Keratinocyte (primary cell): Measurements from ENCODE around the gene CD63. TPM values are rescaled to one million over a fixed set of nuclear protein-coding genes. Genes with fewer than 3 reads are reported as not detected.

ENCODE experiments used
- DNase-seq: peaks from one replicate; pipeline ENCODE4 v3.0.0-alpha.2; 2011; ENCODE audit warnings: low read depth, missing footprints, low spot score
- FAIRE-seq: peaks from 2 replicates; lab custom pipeline; 2011; peaks lifted over from hg19 to GRCh38; lab: Jason Lieb, UNC
- H2AFZ ChIP-seq: 2 replicates; pipeline ENCODE4 v1.6.0; 2012; ENCODE audit warnings: low read length, control low read depth, inconsistent platforms; ENCODE audit not compliant: control insufficient read depth
- H3K27ac ChIP-seq: 2 replicates; pipeline ENCODE4 v1.5.1; 2011; ENCODE audit warnings: low read length; ENCODE audit not compliant: control insufficient read depth, insufficient read depth
- H3K27me3 ChIP-seq: 3 replicates; pipeline ENCODE4 v1.6.0; 2011; ENCODE audit warnings: low read length; ENCODE audit not compliant: control insufficient read depth, insufficient read depth; ENCODE audit errors: extremely low read depth
- H3K36me3 ChIP-seq, 2 experiments: 2 replicates in 1 of 2; 3 replicates in 1 of 2; pipeline ENCODE4 v1.5.1; 2011; ENCODE audit warnings: low read length in 2 of 2, mild to moderate bottlenecking in 1 of 2; ENCODE audit not compliant: control insufficient read depth in 2 of 2, insufficient read depth in 2 of 2; ENCODE audit errors: extremely low read depth in 1 of 2
- H3K4me1 ChIP-seq: 3 replicates; pipeline ENCODE4 v1.5.1; 2011; ENCODE audit warnings: low read length; ENCODE audit not compliant: control insufficient read depth, insufficient read depth; ENCODE audit errors: extremely low read depth
- H3K4me2 ChIP-seq: 3 replicates; pipeline ENCODE4 v1.6.0; 2011; ENCODE audit warnings: low read depth, low read length; ENCODE audit not compliant: control insufficient read depth, insufficient read depth; ENCODE audit errors: extremely low read depth
- H3K4me3 ChIP-seq, 3 experiments: fragments of 200-600 bp in 1 of 3; sonication (generic) in 1 of 3; 2 replicates in 2 of 3; 3 replicates in 1 of 3; pipeline ENCODE4 v1.5.1; 2011 to 2016; ENCODE audit warnings: low read length in 3 of 3, mild to moderate bottlenecking in 3 of 3, control low read depth in 2 of 3, inconsistent platforms in 1 of 3, low read depth in 1 of 3, mixed read lengths in 1 of 3, mixed run types in 1 of 3, moderate library complexity in 1 of 3; ENCODE audit not compliant: control insufficient read depth in 2 of 3, insufficient read depth in 2 of 3; ENCODE audit errors: extremely low read depth in 1 of 3
- H3K79me2 ChIP-seq: 2 replicates; pipeline ENCODE4 v1.6.0; 2012; ENCODE audit warnings: low read length; ENCODE audit not compliant: control insufficient read depth, insufficient read depth
- H3K9ac ChIP-seq: 3 replicates; pipeline ENCODE4 v1.6.0; 2011; ENCODE audit warnings: low read length; ENCODE audit not compliant: control insufficient read depth, insufficient read depth; ENCODE audit errors: extremely low read depth
- H3K9me1 ChIP-seq: 3 replicates; pipeline ENCODE4 v1.6.0; 2011; ENCODE audit warnings: low read length; ENCODE audit not compliant: control insufficient read depth, insufficient read depth; ENCODE audit errors: extremely low read depth
- H3K9me3 ChIP-seq: 2 replicates; pipeline ENCODE4 v1.5.1; 2012; ENCODE audit warnings: low read depth, low read length; ENCODE audit not compliant: control insufficient read depth
- H4K20me1 ChIP-seq: 3 replicates; pipeline ENCODE4 v1.6.0; 2011; ENCODE audit warnings: low read length; ENCODE audit not compliant: control insufficient read depth, insufficient read depth; ENCODE audit errors: extremely low read depth
- CTCF ChIP-seq, 3 experiments: IDR thresholded peaks in 1 of 3; conservative IDR thresholded peaks in 1 of 3; optimal IDR thresholded peaks in 1 of 3; 2 replicates in 2 of 3; 3 replicates in 1 of 3; pipeline versions ENCODE3 to v1.5.1; 2011; ENCODE audit warnings: low read length in 3 of 3, mild to moderate bottlenecking in 3 of 3, moderate library complexity in 2 of 3, control low read depth in 1 of 3, inconsistent platforms in 1 of 3; ENCODE audit not compliant: insufficient read depth in 2 of 3; ENCODE audit errors: extremely low read depth in 1 of 3
- EZH2 ChIP-seq: IDR thresholded peaks from one replicate; pipeline ENCODE4 v1.6.1; 2012; ENCODE audit warnings: inconsistent platforms, mild to moderate bottlenecking, low read length, moderate library complexity
- dilution Hi-C: fragments of 300-500 bp; cut with MboI; formaldehyde crosslinking; loops from one replicate; pipeline ENCODE4 v1.7.0; 2020; ENCODE audit warnings: low sequenced_read_pairs; ENCODE audit not compliant: extremely low pct_ligation_motif_present
- polyA plus RNA-seq, 5 experiments: library from polyadenylated mRNA; depleted of rRNA in 3 of 5; stranded (reverse) in 3 of 5; stranded (forward) in 1 of 5; unstranded in 1 of 5; fragments of >200 nt; gene quantifications; 1 replicate in 1 of 5; 2 replicates in 3 of 5; 3 replicates in 1 of 5; pipeline versions ENCODE4 v1.2.1 to v1.2.3, GENCODE V29; 2011 to 2012; ENCODE audit warnings: missing spikeins in 2 of 5, low read depth in 1 of 5, low replicate concordance in 1 of 5

The CD63 gene
- polyA plus RNA-seq, 1 donor (not counting 4 experiments of a cell fraction or from before 2014, with no cell fraction given), result 749 TPM

GRCh38 chr12:55696796-55697462, 31.9 kb downstream of the CD63 start:
- Histone ChIP-seq H2AFZ (no peak overlapping the region), H3K27ac (no peak overlapping the region), H3K36me3 (no peaks in the 10 kb centered on the region), H3K9ac (no peak overlapping the region), H3K9me1 (no peaks in the 10 kb centered on the region), H3K4me1 (peaks cover 3% of the 10 kb centered on the region), H3K79me2 (no peaks in the 10 kb centered on the region), H3K9me3 (no peaks in the 10 kb centered on the region), H3K4me3 (no peak overlapping the region), H3K27me3 (peaks cover 22% of the 10 kb centered on the region), H3K4me2 (no peak overlapping the region), H4K20me1 (no peaks in the 10 kb centered on the region)
- FAIRE-seq, result no peak
- DNase-seq, result no peak
- TF ChIP-seq CTCF (optimal IDR thresholded peaks at IDR 0.05 in 1 of 3, IDR thresholded peaks at IDR 0.05 in 1 of 3, conservative IDR thresholded peaks at IDR 0.05 in 1 of 3; ENCODE audit: extremely low read depth in 1 of 3, insufficient read depth in 2 of 3, low read length in 3 of 3) (no peak), EZH2 (no peak)
- dilution Hi-C loops, result no loop called here

- Histone ChIP-seq H2AFZ (no peak overlapping the region), H3K4me1 (peaks cover 3% of the 10 kb centered on the region), H3K4me3 (no peak overlapping the region), H3K27me3 (peaks cover 22% of the 10 kb centered on the region), H3K27ac (no peak overlapping the region), H3K9me3 (no peaks in the 10 kb centered on the region), H3K79me2 (no peaks in the 10 kb centered on the region), H3K9me1 (no peaks in the 10 kb centered on the region), H3K4me2 (no peak overlapping the region), H4K20me1 (no peaks in the 10 kb centered on the region), H3K9ac (no peak overlapping the region), H3K36me3 (no peaks in the 10 kb centered on the region)
- no peak for DNase-seq
- no peak for FAIRE-seq
- TF ChIP-seq EZH2 (no peak), CTCF (optimal IDR thresholded peaks at IDR 0.05 in 1 of 3, IDR thresholded peaks at IDR 0.05 in 1 of 3, conservative IDR thresholded peaks at IDR 0.05 in 1 of 3; ENCODE audit: extremely low read depth in 1 of 3, insufficient read depth in 2 of 3, low read length in 3 of 3) (no peak)
- dilution Hi-C loops, result no loop called here
These were observed 32.7 kb downstream of the CD63 start for GRCh38 chr12:55696141-55696540.
